Brain microvascular endothelial cell (primary cell): ENCODE results near the gene PADI2.

Experiments
- DNase-seq: peaks from one replicate; pipeline ENCODE4 v3.0.0-alpha.2; 2020
- H3K27ac ChIP-seq: fragments of 250-450 bp; sonication (Bioruptor Pico); 2 replicates; pipeline ENCODE4 v1.5.1; 2020; ENCODE audit warnings: mild to moderate bottlenecking, moderate library complexity
- H3K27me3 ChIP-seq: fragments of 250-450 bp; sonication (Bioruptor Pico); replicated peaks from 2 replicates; pipeline ENCODE4 v1.5.1; 2020; ENCODE audit warnings: mild to moderate bottlenecking
- H3K36me3 ChIP-seq: fragments of 250-450 bp; sonication (Bioruptor Pico); replicated peaks from 2 replicates; pipeline ENCODE4 v1.5.1; 2020; ENCODE audit warnings: mild to moderate bottlenecking
- H3K4me3 ChIP-seq: 2 replicates; pipeline ENCODE4 v1.5.1; 2011; ENCODE audit warnings: low read depth, mild to moderate bottlenecking, control low read depth, low read length, moderate library complexity
- CTCF ChIP-seq: IDR thresholded peaks from 2 replicates; pipeline ENCODE4 v1.5.1; 2011; ENCODE audit warnings: low read depth, mild to moderate bottlenecking, moderate library complexity, low read length, control low read depth, inconsistent platforms; ENCODE audit errors: missing control alignments
- in situ Hi-C: cut with HindIII; loops from 2 replicates; pipeline ENCODE4 v1.10.0; 2017; ENCODE audit warnings: low sequenced_read_pairs, low pct_ligation_motif_present

Gene PADI2

GRCh38 chr1:17086751-17087150, 32.5 kb downstream of the PADI2 start:
- DNase-seq: no peak
- no peaks in the 10 kb centered on the region for H3K36me3 ChIP-seq
- no peak overlapping the region for H3K4me3 ChIP-seq
- in situ Hi-C loops: no loop called here
- H3K27ac ChIP-seq: no peak overlapping the region
- H3K27me3 ChIP-seq: no peaks in the 10 kb centered on the region
- no peak for TF ChIP-seq CTCF

GRCh38 chr1:17084787-17085186, 34.5 kb downstream of the PADI2 start:
- H3K4me3 ChIP-seq: no peak overlapping the region
- H3K27me3 ChIP-seq: no peaks in the 10 kb centered on the region
- DNase-seq: no peak
- no peaks in the 10 kb centered on the region for H3K36me3 ChIP-seq
- no peak overlapping the region for H3K27ac ChIP-seq
- TF ChIP-seq CTCF: no peak
- in situ Hi-C loops: no loop called here

GRCh38 chr1:17082761-17083160, 36.5 kb downstream of the PADI2 start:
- in situ Hi-C loops: no loop called here
- no peaks in the 10 kb centered on the region for H3K27me3 ChIP-seq
- no peaks in the 10 kb centered on the region for H3K36me3 ChIP-seq
- TF ChIP-seq CTCF: no peak
- no peak for DNase-seq
- no peak overlapping the region for H3K27ac ChIP-seq
- H3K4me3 ChIP-seq: no peak overlapping the region

- Histone ChIP-seq H3K4me3 (no peak overlapping the region), H3K36me3 (no peaks in the 10 kb centered on the region), H3K27me3 (no peaks in the 10 kb centered on the region), H3K27ac (no peak overlapping the region)
- no peak for TF ChIP-seq CTCF
- no peak for DNase-seq
- in situ Hi-C loops: no loop called here
Measured at GRCh38 chr1:17081439-17081838, 37.8 kb downstream of the PADI2 start.

- no peak overlapping the region for H3K27ac ChIP-seq
- no peaks in the 10 kb centered on the region for H3K36me3 ChIP-seq
- H3K4me3 ChIP-seq: no peak overlapping the region
- no peaks in the 10 kb centered on the region for H3K27me3 ChIP-seq
- in situ Hi-C loops: no loop called here
- DNase-seq: no peak
- no peak for TF ChIP-seq CTCF
Measured at GRCh38 chr1:17080880-17081279, 38.4 kb downstream of the PADI2 start.

- in situ Hi-C loops: no loop called here
- Histone ChIP-seq H3K27me3 (no peaks in the 10 kb centered on the region), H3K36me3 (no peaks in the 10 kb centered on the region), H3K4me3 (no peak overlapping the region), H3K27ac (no peak overlapping the region)
- DNase-seq: no peak
- TF ChIP-seq CTCF: no peak
Measured at GRCh38 chr1:17080085-17080759, 39.0 kb downstream of the PADI2 start.
